ENCODE measurements around the gene COTL1. TPM values are rescaled to one million over a fixed set of nuclear protein-coding genes. Genes with fewer than 3 reads are reported as not detected.

Gene COTL1
- total and polyA plus RNA-seq, 8 donors: 92.7 to 206 (median 119) TPM

GRCh38 chr16:84532291-84532724, 85.6 kb downstream of the COTL1 start:
- no peak overlapping the region for H3K4me3 ChIP-seq
- DNase-seq (peak in 3 of 4 donors; percentile 46 to 59 (median 55)), ATAC-seq (peak; percentile 78)
- H3K27me3 ChIP-seq: no peaks in the 10 kb centered on the region
- TF ChIP-seq, protein P1, sequence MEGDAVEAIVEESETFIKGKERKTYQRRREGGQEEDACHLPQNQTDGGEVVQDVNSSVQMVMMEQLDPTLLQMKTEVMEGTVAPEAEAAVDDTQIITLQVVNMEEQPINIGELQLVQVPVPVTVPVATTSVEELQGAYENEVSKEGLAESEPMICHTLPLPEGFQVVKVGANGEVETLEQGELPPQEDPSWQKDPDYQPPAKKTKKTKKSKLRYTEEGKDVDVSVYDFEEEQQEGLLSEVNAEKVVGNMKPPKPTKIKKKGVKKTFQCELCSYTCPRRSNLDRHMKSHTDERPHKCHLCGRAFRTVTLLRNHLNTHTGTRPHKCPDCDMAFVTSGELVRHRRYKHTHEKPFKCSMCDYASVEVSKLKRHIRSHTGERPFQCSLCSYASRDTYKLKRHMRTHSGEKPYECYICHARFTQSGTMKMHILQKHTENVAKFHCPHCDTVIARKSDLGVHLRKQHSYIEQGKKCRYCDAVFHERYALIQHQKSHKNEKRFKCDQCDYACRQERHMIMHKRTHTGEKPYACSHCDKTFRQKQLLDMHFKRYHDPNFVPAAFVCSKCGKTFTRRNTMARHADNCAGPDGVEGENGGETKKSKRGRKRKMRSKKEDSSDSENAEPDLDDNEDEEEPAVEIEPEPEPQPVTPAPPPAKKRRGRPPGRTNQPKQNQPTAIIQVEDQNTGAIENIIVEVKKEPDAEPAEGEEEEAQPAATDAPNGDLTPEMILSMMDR (IDR thresholded peaks at IDR 0.05): no peak
- peak overlapping the region; percentile 28 to 74 for H3K27ac ChIP-seq
- peaks cover 13 to 36% of the 10 kb centered on the region in 2 donors for H3K4me1 ChIP-seq
- intact Hi-C loops (cut with DNase I): no loop called here
- H3K36me3 ChIP-seq: no peaks in the 10 kb centered on the region
- peaks cover 0 to 6% of the 10 kb centered on the region in 2 donors for H3K9me3 ChIP-seq

DNA sequence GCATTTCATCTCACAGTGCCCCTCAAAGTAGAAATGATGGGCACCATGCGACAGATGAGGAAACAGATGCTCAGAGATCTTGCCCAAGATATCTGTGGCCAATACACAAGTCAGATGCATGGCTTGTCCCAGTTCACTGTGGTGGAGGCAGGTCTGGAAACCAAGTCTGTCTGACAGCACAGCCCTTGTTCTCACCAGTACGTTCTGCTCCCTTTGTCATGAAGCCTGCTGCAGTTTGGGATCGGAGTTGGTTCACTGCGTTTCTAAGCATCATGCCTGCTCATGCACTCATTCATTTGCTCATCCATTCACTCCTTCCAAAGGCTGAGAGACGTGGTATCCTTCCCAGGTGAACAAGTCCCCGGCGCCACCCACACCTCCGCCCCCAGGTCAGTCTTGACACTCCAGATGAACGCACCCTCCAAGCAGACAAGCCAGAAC, 86.2 kb downstream of the COTL1 start:
- ATAC-seq (no peak), DNase-seq (no peak)
- H3K4me3 ChIP-seq: no peak overlapping the region
- intact Hi-C loops (cut with DNase I): no loop called here
- H3K4me1 ChIP-seq: peaks cover 13 to 42% of the 10 kb centered on the region in 2 donors
- no peaks in the 10 kb centered on the region for H3K36me3 ChIP-seq
- H3K27me3 ChIP-seq: no peaks in the 10 kb centered on the region
- H3K9me3 ChIP-seq: peaks cover 0 to 6% of the 10 kb centered on the region in 2 donors
- TF ChIP-seq, protein P1 (IDR thresholded peaks at IDR 0.05): no peak
- peak overlapping the region; percentile 28 to 74 for H3K27ac ChIP-seq

- ATAC-seq (no peak), DNase-seq (no peak)
- intact Hi-C loops (cut with DNase I): no loop called here
- Histone ChIP-seq H3K36me3 (no peaks in the 10 kb centered on the region), H3K27me3 (no peaks in the 10 kb centered on the region), H3K9me3 (peaks cover 0 to 6% of the 10 kb centered on the region in 2 donors), H3K4me1 (peaks cover 13 to 49% of the 10 kb centered on the region in 2 donors), H3K4me3 (no peak overlapping the region), H3K27ac (no peak overlapping the region)
- TF ChIP-seq, protein P1 (IDR thresholded peaks at IDR 0.05): no peak
Measured at GRCh38 chr16:84530590-84530989, 87.3 kb downstream of the COTL1 start.

DNA sequence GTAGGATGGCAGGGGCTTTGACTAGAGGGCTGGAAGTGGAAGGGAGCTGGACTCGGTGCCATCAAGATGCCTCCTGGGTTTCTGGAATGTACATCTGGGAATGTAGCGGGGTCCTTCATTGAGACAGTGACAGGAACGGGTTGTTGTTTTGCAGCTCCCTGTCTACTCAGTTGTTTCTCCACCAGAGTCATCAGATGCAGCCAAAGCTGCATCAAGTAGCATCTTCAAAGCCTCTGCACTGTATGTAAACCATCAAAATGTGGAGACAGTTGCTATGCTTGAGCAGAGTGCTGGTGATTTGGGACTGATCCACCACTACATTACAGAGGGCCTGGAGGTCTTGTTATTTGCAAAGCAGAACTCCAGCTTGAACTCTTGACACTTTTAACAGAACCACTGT, 88.3 kb downstream of the COTL1 start:
- no peak for ATAC-seq
- peaks cover 13 to 49% of the 10 kb centered on the region in 2 donors for H3K4me1 ChIP-seq
- H3K27me3 ChIP-seq: no peaks in the 10 kb centered on the region
- H3K36me3 ChIP-seq: no peaks in the 10 kb centered on the region
- no peak overlapping the region for H3K27ac ChIP-seq
- TF ChIP-seq, protein P1 (IDR thresholded peaks at IDR 0.05): no peak
- DNase-seq: no peak
- peaks cover 0 to 6% of the 10 kb centered on the region in 2 donors for H3K9me3 ChIP-seq
- no peak overlapping the region for H3K4me3 ChIP-seq
- intact Hi-C loops (cut with DNase I): loop anchor here in 1 of 2 donors (10.0 kb wide), 1 partner anchor 195 kb away; no protein-coding TSS in a partner anchor

- intact Hi-C loops (cut with DNase I): loop anchor here in 1 of 2 donors (10.0 kb wide), 1 partner anchor 196 kb away; no protein-coding TSS in a partner anchor
- ATAC-seq: no peak
Measured at GRCh38 chr16:84528322-84528721, 89.6 kb downstream of the COTL1 start.

More at GRCh38 chr16:84528322-84528721, 89.6 kb downstream of the COTL1 start:
- TF ChIP-seq, protein P1 (IDR thresholded peaks at IDR 0.05): no peak
- H3K9me3 ChIP-seq: peaks cover 0 to 6% of the 10 kb centered on the region in 2 donors
- no peaks in the 10 kb centered on the region for H3K27me3 ChIP-seq
- no peak for DNase-seq
- no peaks in the 10 kb centered on the region for H3K36me3 ChIP-seq
- H3K27ac ChIP-seq: peak overlapping the region in 1 of 2 donors; percentile 53
- peaks cover 13 to 46% of the 10 kb centered on the region in 2 donors for H3K4me1 ChIP-seq
- H3K4me3 ChIP-seq: no peak overlapping the region
